ENCODE measurements around the gene MYPOP. TPM values are rescaled to one million over a fixed set of nuclear protein-coding genes. Genes with fewer than 3 reads are reported as not detected.

The MYPOP gene
- total and polyA plus RNA-seq, 9 of the 15 experiments (the other 6 are each of a cell fraction or from before 2014, with no cell fraction given), result 0.32 to 7.6 (median 1.6) TPM

DNA sequence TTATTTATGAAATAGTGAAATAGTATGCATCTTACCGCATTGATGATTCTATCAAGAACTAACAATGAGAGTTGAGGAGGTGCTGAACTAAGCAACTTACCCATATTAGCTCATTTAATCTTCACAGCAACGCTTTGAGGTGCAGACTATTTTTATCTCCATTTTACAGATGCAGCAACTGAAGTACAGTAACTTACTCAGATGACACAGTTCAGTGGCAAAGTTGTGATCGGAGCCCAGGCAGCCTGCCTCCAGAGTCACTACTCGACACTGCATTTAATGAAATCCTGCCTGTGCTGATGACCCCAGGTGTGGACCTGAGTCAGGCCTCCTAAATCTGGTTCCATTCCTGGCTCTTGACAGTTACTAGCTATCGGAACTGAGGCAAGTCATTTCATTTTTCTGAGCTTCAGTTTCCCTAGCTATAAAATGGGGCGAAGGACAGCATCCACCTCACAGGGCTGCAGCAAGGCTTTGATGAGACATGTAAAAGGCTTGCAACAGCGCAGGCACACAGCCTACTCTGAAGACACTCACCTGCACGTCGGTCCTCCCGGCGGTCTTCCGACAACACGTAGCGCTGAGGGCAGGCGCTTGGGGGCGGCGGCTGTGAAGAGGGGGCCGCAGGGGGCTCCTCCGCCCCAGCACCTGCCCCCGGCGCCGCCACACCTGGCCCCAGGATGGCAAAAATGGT lies 1.5 kb downstream of the MYPOP start:
- Histone ChIP-seq H3K27ac (ENCODE audit: extremely low read depth, low read depth, low read length) (peak overlapping the region; percentile 4; the same call in 1 of the 3 replicates), H3K4me2 (ENCODE audit: insufficient read depth, low read length) (peak overlapping the region; percentile 58)
- intact Hi-C loops (cut with micrococcal nuclease), result no loop called here
- TF ChIP-seq IRF1 (CRISPR knock-in tag; IDR thresholded peaks at IDR 0.05; ENCODE audit: borderline replicate concordance) (no peak), VEZF1 (CRISPR knock-in tag; IDR thresholded peaks at IDR 0.05) (no peak), ZBTB34 (CRISPR knock-in tag; IDR thresholded peaks at IDR 0.05) (no peak), HLTF (IDR thresholded peaks at IDR 0.05) (no peak), CBFA2T3 (IDR thresholded peaks at IDR 0.05) (0 out of 2 replicates have a peak, but pooled peaks have one; percentile 30), BCOR (IDR thresholded peaks at IDR 0.05) (peak; percentile 32; the same call in 1 of the 2 replicates), HNRNPLL (IDR thresholded peaks at IDR 0.05; ENCODE audit: low read depth, low read length, poor library complexity, severe bottlenecking) (no peak), RBM14 (IDR thresholded peaks at IDR 0.05; ENCODE audit: borderline replicate concordance, insufficient read depth, low read depth, low read length) (0 out of 2 replicates have a peak, but pooled peaks have one; percentile 66), ZBTB17 (CRISPR knock-in tag; IDR thresholded peaks at IDR 0.05) (no peak), PML (IDR thresholded peaks at IDR 0.05; ENCODE audit: low read length) (no peak), RBM25 (IDR thresholded peaks at IDR 0.05; ENCODE audit: low read depth, low read length, severe bottlenecking) (peak; percentile 36), PRPF4 (IDR thresholded peaks at IDR 0.05; ENCODE audit: insufficient read depth, low read depth, low read length, poor library complexity, severe bottlenecking) (no peak)
- TF ChIP-seq, protein P1, sequence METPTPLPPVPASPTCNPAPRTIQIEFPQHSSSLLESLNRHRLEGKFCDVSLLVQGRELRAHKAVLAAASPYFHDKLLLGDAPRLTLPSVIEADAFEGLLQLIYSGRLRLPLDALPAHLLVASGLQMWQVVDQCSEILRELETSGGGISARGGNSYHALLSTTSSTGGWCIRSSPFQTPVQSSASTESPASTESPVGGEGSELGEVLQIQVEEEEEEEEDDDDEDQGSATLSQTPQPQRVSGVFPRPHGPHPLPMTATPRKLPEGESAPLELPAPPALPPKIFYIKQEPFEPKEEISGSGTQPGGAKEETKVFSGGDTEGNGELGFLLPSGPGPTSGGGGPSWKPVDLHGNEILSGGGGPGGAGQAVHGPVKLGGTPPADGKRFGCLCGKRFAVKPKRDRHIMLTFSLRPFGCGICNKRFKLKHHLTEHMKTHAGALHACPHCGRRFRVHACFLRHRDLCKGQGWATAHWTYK (CRISPR knock-in tag; IDR thresholded peaks at IDR 0.05), result no peak
- TF ChIP-seq, protein P2, sequence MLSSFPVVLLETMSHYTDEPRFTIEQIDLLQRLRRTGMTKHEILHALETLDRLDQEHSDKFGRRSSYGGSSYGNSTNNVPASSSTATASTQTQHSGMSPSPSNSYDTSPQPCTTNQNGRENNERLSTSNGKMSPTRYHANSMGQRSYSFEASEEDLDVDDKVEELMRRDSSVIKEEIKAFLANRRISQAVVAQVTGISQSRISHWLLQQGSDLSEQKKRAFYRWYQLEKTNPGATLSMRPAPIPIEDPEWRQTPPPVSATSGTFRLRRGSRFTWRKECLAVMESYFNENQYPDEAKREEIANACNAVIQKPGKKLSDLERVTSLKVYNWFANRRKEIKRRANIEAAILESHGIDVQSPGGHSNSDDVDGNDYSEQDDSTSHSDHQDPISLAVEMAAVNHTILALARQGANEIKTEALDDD (IDR thresholded peaks at IDR 0.05), result no peak

More for the DNA sequence above, 1.5 kb downstream of the MYPOP start:
- ChIA-PET CTCF (ENCODE audit: low intra/inter-chr PET ratio) (no interaction called here), POLR2A (interaction anchor here (0.8 to 1.7 kb wide), 3 partner anchors 10 to 13 kb away, joined by 3 to 4 read pairs (median 4); no protein-coding TSS in a partner anchor)
- ATAC-seq (no peak), DNase-seq (ENCODE audit: extremely low read depth in 1 of 4, low spot score in 3 of 4) (peak in 1 of 4 experiments; percentile 56), FAIRE-seq (peak; percentile 66)
- H3K27me3 ChIP-seq (ENCODE audit: control insufficient read depth in 2 of 2, insufficient read depth in 2 of 2, low read length in 2 of 2), result no peaks in the 10 kb centered on the region
- H2AFZ ChIP-seq (ENCODE audit: low read depth, low read length), result no peak overlapping the region
- no peaks in the 10 kb centered on the region for H3K9me1 ChIP-seq (ENCODE audit: control insufficient read depth, insufficient read depth, low read length)
- peak overlapping the region in 1 of 2 experiments; percentile 94; a peak in 2 of 4 replicates for H3K9ac ChIP-seq (ENCODE audit: insufficient read depth in 1 of 2, low read depth in 2 of 2, low read length in 2 of 2)
- H3K79me2 ChIP-seq (ENCODE audit: control insufficient read depth, insufficient read depth, low read length), result peaks cover 20% of the 10 kb centered on the region
- H3K4me1 ChIP-seq (replicated peaks in 1 of 2; ENCODE audit: control insufficient read depth in 2 of 2, insufficient read depth in 2 of 2, low read length in 2 of 2), result peaks cover 6 to 25% of the 10 kb centered on the region in 2 experiments; a peak in 4 of 5 replicates
- in situ Hi-C loops (cut with MboI), result no loop called here
- WGBS (ENCODE audit: insufficient coverage, low coverage, missing lambda C conversion rate), result 53% methylated on average over 15 of the region's 22 CpGs
- H3K36me3 ChIP-seq (ENCODE audit: control insufficient read depth, insufficient read depth, low read length), result peaks cover 29% of the 10 kb centered on the region
- no peaks in the 10 kb centered on the region for H4K20me1 ChIP-seq (replicated peaks; ENCODE audit: control insufficient read depth, insufficient read depth, low read length)
- 0 out of 2 replicates have a peak overlapping the region, but pooled peaks have one; percentile 52 for H3K4me3 ChIP-seq
- no TSS peak for BruUV-seq (replicated peaks)
- H3K9me3 ChIP-seq (replicated peaks; ENCODE audit: control insufficient read depth, insufficient read depth, low read depth, low read length), result no peaks in the 10 kb centered on the region
